ENCODE data around the gene PLIN1. TPM values are rescaled to one million over a fixed set of nuclear protein-coding genes. Genes with fewer than 3 reads are reported as not detected.

Gene PLIN1
- total RNA-seq, 1 experiment from 2014 or later: 0.32 TPM

DNA sequence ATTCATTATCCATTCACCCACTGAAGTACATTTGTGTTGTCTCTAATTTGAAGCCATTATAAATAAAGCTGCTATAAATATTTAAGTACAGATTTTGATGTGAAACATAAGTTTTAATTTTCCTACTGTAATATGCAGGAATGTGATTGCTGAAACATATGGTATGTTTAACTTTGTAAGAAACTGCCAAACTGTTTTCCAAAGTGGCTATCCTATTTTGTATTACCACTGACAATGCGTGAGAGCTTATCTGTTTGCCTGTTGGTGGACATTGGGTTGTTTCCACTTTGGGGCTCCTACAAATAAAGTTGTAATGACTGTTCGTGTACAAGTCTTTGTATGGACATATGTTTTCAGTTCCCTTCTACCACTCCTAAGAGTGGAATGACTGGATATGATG lies 13.9 kb upstream of the PLIN1 start:
- intact Hi-C loops (cut with micrococcal nuclease): no loop called here
- Histone ChIP-seq H4K20me1 (ENCODE audit: insufficient read depth) (no peaks in the 10 kb centered on the region), H3K9me3 (ENCODE audit: control insufficient read depth in 1 of 2, insufficient read depth in 1 of 2, low read depth in 1 of 2, low read length in 2 of 2) (no peaks in the 10 kb centered on the region), H3K4me3 (replicated peaks in 1 of 2; ENCODE audit: low read depth in 1 of 2, low read length in 2 of 2) (no peak overlapping the region), H3K27ac (ENCODE audit: low read depth, low read length) (no peak overlapping the region), H3K27me3 (ENCODE audit: insufficient read depth, low read length) (no peaks in the 10 kb centered on the region), H3K4me1 (ENCODE audit: control insufficient read depth in 1 of 2, insufficient read depth in 2 of 2, low read length in 2 of 2) (peaks cover 7 to 13% of the 10 kb centered on the region in 2 experiments), H2AFZ (ENCODE audit: low read depth, low read length, poor library complexity, severe bottlenecking) (no peak overlapping the region), H3K4me2 (ENCODE audit: low read length) (no peak overlapping the region), H3K9me2 (ENCODE audit: insufficient read depth) (no peaks in the 10 kb centered on the region), H3K36me3 (ENCODE audit: control insufficient read depth in 1 of 2, insufficient read depth in 2 of 2, low read length in 2 of 2) (no peaks in the 10 kb centered on the region), H3K79me2 (ENCODE audit: insufficient read depth, low read length) (no peaks in the 10 kb centered on the region), H3K9ac (ENCODE audit: low read length) (no peak overlapping the region)
- ChIA-PET CTCF (no interaction called here), POLR2A (no interaction called here), RAD21 (ENCODE audit: low non-redundant PET in 1 of 2, low total read pairs in 2 of 2, uncharacterized antibody in 2 of 2, unreplicated experiment in 2 of 2) (no interaction called here)
- no TSS peak for BruUV-seq (replicated peaks)
- ATAC-seq (no peak), DNase-seq (ENCODE audit: low read depth, low spot score) (no peak)
- TF ChIP-seq CTCF (IDR thresholded peaks at IDR 0.05 in 2 of 3, conservative IDR thresholded peaks at IDR 0.05 in 1 of 3; ENCODE audit: borderline replicate concordance in 1 of 3, insufficient read depth in 1 of 3, low read depth in 2 of 3, low read length in 2 of 3) (no peak), SRF (IDR thresholded peaks at IDR 0.05; ENCODE audit: low read depth) (no peak), ZFX (IDR thresholded peaks at IDR 0.05) (no peak), SP1 (IDR thresholded peaks at IDR 0.05; ENCODE audit: low read depth) (no peak), ZNF274 (IDR thresholded peaks at IDR 0.05; ENCODE audit: low read depth, low read length) (no peak), ELF1 (IDR thresholded peaks at IDR 0.05; ENCODE audit: borderline replicate concordance, low read depth) (no peak), CBX3 (IDR thresholded peaks at IDR 0.05; ENCODE audit: low read depth) (no peak), TCF7L2 (IDR thresholded peaks at IDR 0.05; ENCODE audit: borderline replicate concordance, extremely low read depth, insufficient read depth, insufficient read length) (no peak), RAD21 (IDR thresholded peaks at IDR 0.05; ENCODE audit: low read depth) (no peak), YY1 (IDR thresholded peaks at IDR 0.05; ENCODE audit: extremely low read depth, insufficient replicate concordance, low read depth, low read length) (no peak), FOSL1 (IDR thresholded peaks at IDR 0.05; ENCODE audit: low read depth) (no peak), SIN3A (IDR thresholded peaks at IDR 0.05; ENCODE audit: low read depth) (no peak), JUND (IDR thresholded peaks at IDR 0.05) (no peak), CEBPB (IDR thresholded peaks at IDR 0.05; ENCODE audit: low read depth) (no peak), EZH2 (IDR thresholded peaks at IDR 0.05) (no peak), EZH2phosphoT487 (IDR thresholded peaks at IDR 0.05; ENCODE audit: borderline replicate concordance) (no peak)
- TF ChIP-seq, protein P1, sequence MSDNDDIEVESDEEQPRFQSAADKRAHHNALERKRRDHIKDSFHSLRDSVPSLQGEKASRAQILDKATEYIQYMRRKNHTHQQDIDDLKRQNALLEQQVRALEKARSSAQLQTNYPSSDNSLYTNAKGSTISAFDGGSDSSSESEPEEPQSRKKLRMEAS (IDR thresholded peaks at IDR 0.05): no peak
- TF ChIP-seq, protein P2, sequence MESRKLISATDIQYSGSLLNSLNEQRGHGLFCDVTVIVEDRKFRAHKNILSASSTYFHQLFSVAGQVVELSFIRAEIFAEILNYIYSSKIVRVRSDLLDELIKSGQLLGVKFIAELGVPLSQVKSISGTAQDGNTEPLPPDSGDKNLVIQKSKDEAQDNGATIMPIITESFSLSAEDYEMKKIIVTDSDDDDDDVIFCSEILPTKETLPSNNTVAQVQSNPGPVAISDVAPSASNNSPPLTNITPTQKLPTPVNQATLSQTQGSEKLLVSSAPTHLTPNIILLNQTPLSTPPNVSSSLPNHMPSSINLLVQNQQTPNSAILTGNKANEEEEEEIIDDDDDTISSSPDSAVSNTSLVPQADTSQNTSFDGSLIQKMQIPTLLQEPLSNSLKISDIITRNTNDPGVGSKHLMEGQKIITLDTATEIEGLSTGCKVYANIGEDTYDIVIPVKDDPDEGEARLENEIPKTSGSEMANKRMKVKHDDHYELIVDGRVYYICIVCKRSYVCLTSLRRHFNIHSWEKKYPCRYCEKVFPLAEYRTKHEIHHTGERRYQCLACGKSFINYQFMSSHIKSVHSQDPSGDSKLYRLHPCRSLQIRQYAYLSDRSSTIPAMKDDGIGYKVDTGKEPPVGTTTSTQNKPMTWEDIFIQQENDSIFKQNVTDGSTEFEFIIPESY (IDR thresholded peaks at IDR 0.05; ENCODE audit: extremely low read depth, insufficient replicate concordance, low read length): no peak
